ENCODE measurements around the gene MAGEA9B.

Gene MAGEA9B

DNA sequence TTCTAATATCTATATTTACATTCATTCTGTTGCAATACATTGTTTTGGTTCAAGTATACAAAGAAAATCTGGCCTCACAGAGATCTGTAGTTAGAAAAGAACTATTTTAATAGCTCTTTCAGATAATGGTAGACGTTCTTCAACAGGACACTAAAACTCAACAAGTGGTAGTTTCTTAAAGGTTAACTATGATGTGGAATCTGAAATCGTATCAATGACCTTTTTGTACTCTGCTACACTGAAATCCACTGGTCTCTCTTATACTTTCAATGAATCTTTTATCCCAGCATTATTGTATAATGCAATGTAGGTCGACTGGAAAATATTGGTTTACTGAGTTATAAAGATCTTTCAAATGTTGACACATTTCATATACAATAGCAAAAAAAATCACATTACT lies 31.6 kb upstream of the MAGEA9B start:
- no peak for TF ChIP-seq GABPA (IDR thresholded peaks at IDR 0.05; ENCODE audit: low read depth)
- TF ChIP-seq, protein P1, sequence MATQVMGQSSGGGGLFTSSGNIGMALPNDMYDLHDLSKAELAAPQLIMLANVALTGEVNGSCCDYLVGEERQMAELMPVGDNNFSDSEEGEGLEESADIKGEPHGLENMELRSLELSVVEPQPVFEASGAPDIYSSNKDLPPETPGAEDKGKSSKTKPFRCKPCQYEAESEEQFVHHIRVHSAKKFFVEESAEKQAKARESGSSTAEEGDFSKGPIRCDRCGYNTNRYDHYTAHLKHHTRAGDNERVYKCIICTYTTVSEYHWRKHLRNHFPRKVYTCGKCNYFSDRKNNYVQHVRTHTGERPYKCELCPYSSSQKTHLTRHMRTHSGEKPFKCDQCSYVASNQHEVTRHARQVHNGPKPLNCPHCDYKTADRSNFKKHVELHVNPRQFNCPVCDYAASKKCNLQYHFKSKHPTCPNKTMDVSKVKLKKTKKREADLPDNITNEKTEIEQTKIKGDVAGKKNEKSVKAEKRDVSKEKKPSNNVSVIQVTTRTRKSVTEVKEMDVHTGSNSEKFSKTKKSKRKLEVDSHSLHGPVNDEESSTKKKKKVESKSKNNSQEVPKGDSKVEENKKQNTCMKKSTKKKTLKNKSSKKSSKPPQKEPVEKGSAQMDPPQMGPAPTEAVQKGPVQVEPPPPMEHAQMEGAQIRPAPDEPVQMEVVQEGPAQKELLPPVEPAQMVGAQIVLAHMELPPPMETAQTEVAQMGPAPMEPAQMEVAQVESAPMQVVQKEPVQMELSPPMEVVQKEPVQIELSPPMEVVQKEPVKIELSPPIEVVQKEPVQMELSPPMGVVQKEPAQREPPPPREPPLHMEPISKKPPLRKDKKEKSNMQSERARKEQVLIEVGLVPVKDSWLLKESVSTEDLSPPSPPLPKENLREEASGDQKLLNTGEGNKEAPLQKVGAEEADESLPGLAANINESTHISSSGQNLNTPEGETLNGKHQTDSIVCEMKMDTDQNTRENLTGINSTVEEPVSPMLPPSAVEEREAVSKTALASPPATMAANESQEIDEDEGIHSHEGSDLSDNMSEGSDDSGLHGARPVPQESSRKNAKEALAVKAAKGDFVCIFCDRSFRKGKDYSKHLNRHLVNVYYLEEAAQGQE (IDR thresholded peaks at IDR 0.05; ENCODE audit: insufficient replicate concordance, low read depth) = no peak
- TF ChIP-seq SPI1 (IDR thresholded peaks at IDR 0.05; ENCODE audit: borderline replicate concordance, low read depth) = no peak
- TF ChIP-seq POLR2AphosphoS5 (IDR thresholded peaks at IDR 0.05; ENCODE audit: low read depth) = no peak
- TF ChIP-seq, protein P2, sequence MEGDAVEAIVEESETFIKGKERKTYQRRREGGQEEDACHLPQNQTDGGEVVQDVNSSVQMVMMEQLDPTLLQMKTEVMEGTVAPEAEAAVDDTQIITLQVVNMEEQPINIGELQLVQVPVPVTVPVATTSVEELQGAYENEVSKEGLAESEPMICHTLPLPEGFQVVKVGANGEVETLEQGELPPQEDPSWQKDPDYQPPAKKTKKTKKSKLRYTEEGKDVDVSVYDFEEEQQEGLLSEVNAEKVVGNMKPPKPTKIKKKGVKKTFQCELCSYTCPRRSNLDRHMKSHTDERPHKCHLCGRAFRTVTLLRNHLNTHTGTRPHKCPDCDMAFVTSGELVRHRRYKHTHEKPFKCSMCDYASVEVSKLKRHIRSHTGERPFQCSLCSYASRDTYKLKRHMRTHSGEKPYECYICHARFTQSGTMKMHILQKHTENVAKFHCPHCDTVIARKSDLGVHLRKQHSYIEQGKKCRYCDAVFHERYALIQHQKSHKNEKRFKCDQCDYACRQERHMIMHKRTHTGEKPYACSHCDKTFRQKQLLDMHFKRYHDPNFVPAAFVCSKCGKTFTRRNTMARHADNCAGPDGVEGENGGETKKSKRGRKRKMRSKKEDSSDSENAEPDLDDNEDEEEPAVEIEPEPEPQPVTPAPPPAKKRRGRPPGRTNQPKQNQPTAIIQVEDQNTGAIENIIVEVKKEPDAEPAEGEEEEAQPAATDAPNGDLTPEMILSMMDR (IDR thresholded peaks at IDR 0.05; ENCODE audit: insufficient read depth, low read length) = no peak
- Histone ChIP-seq H3K4me3 (replicated peaks; ENCODE audit: insufficient read depth, low read length) (no peak overlapping the region), H3K27me3 (ENCODE audit: insufficient read depth, poor library complexity, severe bottlenecking) (no peaks in the 10 kb centered on the region), H3K27ac (replicated peaks) (no peak overlapping the region)
- no peak for DNase-seq (ENCODE audit: low read depth in 1 of 2, low spot score in 1 of 2)

DNA sequence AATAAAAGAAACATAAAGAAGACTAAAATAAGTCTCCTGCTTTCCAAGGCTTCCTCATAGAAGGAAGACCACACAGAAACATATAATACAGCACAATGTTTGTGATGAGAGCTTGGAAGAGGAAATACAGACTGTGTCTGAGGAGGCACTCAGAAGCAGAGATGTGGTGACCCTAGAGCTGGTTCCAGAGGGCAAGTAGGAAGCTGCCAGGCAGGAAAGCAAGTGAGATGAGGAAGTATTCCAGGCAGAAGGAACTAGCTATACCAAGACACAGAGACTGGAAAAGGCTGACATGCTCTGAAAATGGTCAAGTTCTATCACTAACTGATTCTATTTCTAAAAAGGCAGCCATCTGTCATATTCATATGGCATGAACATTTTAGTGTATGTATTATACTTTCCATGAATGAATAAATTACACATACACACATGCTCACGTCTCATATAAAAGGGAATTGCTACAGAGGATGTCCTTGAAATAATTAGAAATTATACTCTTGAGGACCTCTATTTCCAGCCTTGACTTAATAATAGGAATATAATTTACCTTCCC lies 24.4 kb upstream of the MAGEA9B start:
- TF ChIP-seq, protein P2 (IDR thresholded peaks at IDR 0.05; ENCODE audit: insufficient read depth, low read length) = no peak
- no peak for TF ChIP-seq SPI1 (IDR thresholded peaks at IDR 0.05; ENCODE audit: borderline replicate concordance, low read depth)
- TF ChIP-seq, protein P1 (IDR thresholded peaks at IDR 0.05; ENCODE audit: insufficient replicate concordance, low read depth) = no peak
- TF ChIP-seq GABPA (IDR thresholded peaks at IDR 0.05; ENCODE audit: low read depth) = no peak
- no peak for TF ChIP-seq POLR2AphosphoS5 (IDR thresholded peaks at IDR 0.05; ENCODE audit: low read depth)
- H3K27ac ChIP-seq (replicated peaks) = no peak overlapping the region
- DNase-seq (ENCODE audit: low read depth in 1 of 2, low spot score in 1 of 2) = no peak
- no peaks in the 10 kb centered on the region for H3K27me3 ChIP-seq (ENCODE audit: insufficient read depth, poor library complexity, severe bottlenecking)
- no peak overlapping the region for H3K4me3 ChIP-seq (replicated peaks; ENCODE audit: insufficient read depth, low read length)

DNA sequence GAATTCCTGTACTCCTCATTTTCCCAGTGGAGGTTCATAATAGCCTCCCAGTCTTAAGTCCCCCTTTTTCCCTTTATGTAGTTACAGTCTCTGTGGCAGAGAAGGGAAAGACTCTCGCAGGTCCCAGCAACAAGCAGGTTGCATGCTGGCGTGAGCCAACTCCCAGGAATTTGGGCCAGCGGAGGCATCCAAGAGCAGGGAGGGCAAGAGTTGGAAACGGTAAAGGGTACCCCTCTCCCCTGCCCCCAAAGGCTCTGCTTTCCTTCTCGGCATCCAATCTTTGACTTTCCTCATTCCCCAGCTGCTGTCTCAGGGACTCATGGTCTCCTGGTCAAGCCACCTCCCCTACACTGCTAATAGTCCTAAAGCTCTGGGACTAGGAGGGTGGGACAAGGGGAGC lies 23.3 kb upstream of the MAGEA9B start:
- Histone ChIP-seq H3K27me3 (ENCODE audit: insufficient read depth, poor library complexity, severe bottlenecking) (no peaks in the 10 kb centered on the region), H3K4me3 (replicated peaks; ENCODE audit: insufficient read depth, low read length) (no peak overlapping the region), H3K27ac (replicated peaks) (no peak overlapping the region)
- TF ChIP-seq SPI1 (IDR thresholded peaks at IDR 0.05; ENCODE audit: borderline replicate concordance, low read depth) (no peak), POLR2AphosphoS5 (IDR thresholded peaks at IDR 0.05; ENCODE audit: low read depth) (no peak), GABPA (IDR thresholded peaks at IDR 0.05; ENCODE audit: low read depth) (no peak)
- TF ChIP-seq, protein P1 (IDR thresholded peaks at IDR 0.05; ENCODE audit: insufficient replicate concordance, low read depth) = no peak
- TF ChIP-seq, protein P2 (IDR thresholded peaks at IDR 0.05; ENCODE audit: insufficient read depth, low read length) = no peak
- no peak for DNase-seq (ENCODE audit: low read depth in 1 of 2, low spot score in 1 of 2)
